IMR-90 (cell line): ENCODE data around the gene ITPRIP.

Experiments used
- FOS ChIP-seq: fragments of 150-350 bp; IDR thresholded peaks from 2 replicates; pipeline ENCODE4 v1.6.1; 2016; ENCODE audit warnings: low read depth, low read length
- MAZ ChIP-seq: IDR thresholded peaks from 2 replicates; pipeline ENCODE4 v1.6.1; 2012; ENCODE audit warnings: low read depth, mild to moderate bottlenecking, low read length, improper control_type of control experiment, moderate library complexity, borderline replicate concordance
- MXI1 ChIP-seq: IDR thresholded peaks from 2 replicates; pipeline ENCODE4 v1.6.1; 2012; ENCODE audit warnings: low read depth, mild to moderate bottlenecking, low read length, moderate library complexity, borderline replicate concordance
- POLR2A ChIP-seq: IDR thresholded peaks from 2 replicates; pipeline ENCODE4 v1.6.1; 2012; ENCODE audit warnings: mild to moderate bottlenecking, low read depth, low read length
- TF ChIP-seq, protein P1 (sequence below): conservative IDR thresholded peaks from 2 replicates; pipeline ENCODE4 v1.5.1; 2012; ENCODE audit warnings: mild to moderate bottlenecking, low read depth, low read length, improper control_type of control experiment
- TF ChIP-seq, protein P2 (sequence below): fragments of 150-350 bp; IDR thresholded peaks from 2 replicates; pipeline ENCODE4 v1.6.1; 2017; ENCODE audit warnings: mild to moderate bottlenecking, antibody characterized with exemption, low read length, low read depth

DNA sequence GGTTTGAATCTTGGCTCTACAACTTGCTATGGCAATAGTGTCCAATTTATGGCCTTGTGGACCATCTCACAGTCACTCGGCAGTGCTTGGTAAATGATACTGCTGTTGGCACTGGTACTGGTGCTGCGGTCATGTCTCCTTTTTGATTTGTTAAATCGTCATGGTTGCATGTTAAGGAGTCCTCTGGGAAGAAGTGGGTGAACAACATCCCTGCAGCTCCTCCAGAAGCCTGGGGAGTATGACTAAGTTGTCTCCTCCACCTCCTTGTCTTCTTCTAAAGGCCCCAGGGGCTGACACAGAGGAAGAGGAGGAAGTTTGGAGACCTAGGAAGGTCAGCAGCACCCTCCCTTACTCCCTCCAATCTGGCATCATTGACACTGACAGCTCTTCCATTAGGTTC lies 8.5 kb downstream of the ITPRIP start:
- TF ChIP-seq, protein P1, sequence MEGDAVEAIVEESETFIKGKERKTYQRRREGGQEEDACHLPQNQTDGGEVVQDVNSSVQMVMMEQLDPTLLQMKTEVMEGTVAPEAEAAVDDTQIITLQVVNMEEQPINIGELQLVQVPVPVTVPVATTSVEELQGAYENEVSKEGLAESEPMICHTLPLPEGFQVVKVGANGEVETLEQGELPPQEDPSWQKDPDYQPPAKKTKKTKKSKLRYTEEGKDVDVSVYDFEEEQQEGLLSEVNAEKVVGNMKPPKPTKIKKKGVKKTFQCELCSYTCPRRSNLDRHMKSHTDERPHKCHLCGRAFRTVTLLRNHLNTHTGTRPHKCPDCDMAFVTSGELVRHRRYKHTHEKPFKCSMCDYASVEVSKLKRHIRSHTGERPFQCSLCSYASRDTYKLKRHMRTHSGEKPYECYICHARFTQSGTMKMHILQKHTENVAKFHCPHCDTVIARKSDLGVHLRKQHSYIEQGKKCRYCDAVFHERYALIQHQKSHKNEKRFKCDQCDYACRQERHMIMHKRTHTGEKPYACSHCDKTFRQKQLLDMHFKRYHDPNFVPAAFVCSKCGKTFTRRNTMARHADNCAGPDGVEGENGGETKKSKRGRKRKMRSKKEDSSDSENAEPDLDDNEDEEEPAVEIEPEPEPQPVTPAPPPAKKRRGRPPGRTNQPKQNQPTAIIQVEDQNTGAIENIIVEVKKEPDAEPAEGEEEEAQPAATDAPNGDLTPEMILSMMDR: no peak
- TF ChIP-seq POLR2A (peak; percentile 67), MAZ (no peak), MXI1 (no peak), FOS (0 out of 2 replicates have a peak, but pooled peaks have one; percentile 6)
- TF ChIP-seq, protein P2, sequence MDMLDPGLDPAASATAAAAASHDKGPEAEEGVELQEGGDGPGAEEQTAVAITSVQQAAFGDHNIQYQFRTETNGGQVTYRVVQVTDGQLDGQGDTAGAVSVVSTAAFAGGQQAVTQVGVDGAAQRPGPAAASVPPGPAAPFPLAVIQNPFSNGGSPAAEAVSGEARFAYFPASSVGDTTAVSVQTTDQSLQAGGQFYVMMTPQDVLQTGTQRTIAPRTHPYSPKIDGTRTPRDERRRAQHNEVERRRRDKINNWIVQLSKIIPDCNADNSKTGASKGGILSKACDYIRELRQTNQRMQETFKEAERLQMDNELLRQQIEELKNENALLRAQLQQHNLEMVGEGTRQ: no peak
